DMS153 (cell line): Measurements from ENCODE around the gene CNPY2.
"Not testable (repeated sequence)": the region's sequence is repeated elsewhere in the genome, so short reads cannot be mapped to it uniquely, and the experiment has no call there.

Experiments
- DNase-seq: peaks from one replicate; lab custom pipeline; 2025; lab: John Stamatoyannopoulos, UW

Gene CNPY2

DNA sequence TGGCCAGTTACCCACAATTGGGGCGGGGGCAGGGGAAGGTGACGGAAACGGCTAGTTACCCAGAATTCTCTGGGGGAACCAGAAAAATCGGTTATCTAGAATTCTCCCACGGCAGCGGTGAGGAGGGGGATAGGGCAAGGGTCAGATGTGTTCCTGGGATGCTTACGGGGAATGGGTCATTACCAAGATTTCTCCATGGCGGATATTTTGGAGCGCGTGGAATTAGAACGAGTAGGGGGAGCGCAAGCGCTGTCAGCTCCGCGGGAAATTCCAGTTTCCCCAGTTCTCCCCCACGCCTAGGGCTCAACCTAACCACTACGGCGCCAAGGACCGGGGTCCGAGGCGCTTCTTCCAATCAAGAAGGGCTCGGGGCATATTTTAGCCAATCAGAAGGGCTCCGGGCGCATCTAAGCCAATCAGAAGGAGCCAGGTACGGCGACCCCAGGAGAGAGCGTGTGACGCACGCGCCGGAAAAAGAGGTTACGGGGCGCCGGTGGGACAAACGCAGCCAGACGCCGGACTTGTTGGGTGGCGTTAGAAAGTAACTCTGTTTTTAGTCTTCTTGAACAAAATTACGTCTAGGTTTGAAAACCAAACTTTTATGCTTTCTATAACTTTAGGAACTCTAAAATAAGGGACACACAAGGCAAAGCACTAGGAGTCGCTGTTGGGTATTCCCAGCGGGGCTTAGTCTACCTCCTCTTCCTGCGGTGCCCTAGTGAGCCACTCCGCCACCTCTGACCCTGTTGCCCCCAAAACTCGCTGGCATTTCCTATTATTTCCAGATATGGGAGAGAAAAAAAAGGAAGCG, 18.1 kb upstream of the CNPY2 start, which contains the start of gene PAN2:
Gene PAN2, minus strand, starts transcription at position 322 of the 811 bp plus-strand sequence. CDS start 906 bp downstream, outside the sequence.
- peak; percentile 96 for DNase-seq

DNA sequence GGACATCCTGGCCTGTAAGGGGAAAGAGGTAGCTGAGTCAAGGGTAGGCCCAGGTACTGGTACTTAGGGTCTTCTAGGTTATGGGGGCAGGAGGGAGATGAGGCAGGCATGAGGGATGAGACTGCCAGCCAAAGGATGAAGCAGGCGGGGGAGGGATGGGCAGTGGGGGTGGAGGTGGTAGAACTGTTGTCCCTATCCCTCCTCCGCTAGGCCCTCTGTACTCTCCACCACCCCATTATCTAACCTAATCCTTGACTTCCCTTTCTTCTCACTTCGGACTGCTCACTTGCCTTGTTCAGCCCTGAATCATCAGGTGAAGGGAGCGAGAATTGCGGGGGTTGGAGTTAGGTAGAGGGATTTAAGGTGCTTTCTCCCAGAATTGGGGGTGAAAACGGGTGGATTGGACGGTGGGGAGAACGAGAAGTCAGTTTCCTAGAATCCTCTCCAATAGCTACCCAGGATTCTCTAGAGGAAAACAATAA, 17.4 kb upstream of the CNPY2 start:
- DNase-seq, result no peak

DNA sequence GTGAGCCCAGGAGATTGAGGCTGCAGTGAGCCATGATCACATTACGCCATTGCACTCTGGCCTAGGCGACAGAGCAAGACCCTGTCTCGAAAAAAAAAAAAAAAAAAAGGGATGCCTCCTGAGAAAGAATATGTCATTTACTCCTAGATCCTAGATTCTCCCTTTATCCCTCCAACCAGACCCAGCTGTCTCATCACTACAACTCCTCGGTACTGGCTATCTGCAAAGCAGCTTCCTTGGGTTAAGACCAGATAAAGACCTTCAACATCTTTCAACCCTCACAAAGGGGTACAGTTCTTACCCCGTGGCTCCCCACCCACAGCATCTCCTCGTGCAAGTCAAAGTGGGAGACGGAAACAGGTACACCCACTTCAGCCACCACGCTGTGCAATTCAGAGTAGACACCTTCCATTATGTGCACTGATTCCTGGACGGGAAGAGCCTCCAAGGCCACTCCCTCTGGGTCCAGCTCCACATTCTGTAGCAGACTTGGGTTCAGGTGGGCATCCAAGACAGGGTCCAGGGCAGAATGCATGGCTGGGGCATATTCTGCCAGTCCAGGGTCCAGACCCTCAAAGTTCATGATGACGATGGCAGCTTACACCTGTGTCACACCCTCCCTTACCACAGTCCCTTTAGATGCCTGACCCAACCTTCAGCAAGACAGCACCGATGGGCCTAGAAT, 16.9 kb upstream of the CNPY2 start:
- DNase-seq, result no peak

DNA sequence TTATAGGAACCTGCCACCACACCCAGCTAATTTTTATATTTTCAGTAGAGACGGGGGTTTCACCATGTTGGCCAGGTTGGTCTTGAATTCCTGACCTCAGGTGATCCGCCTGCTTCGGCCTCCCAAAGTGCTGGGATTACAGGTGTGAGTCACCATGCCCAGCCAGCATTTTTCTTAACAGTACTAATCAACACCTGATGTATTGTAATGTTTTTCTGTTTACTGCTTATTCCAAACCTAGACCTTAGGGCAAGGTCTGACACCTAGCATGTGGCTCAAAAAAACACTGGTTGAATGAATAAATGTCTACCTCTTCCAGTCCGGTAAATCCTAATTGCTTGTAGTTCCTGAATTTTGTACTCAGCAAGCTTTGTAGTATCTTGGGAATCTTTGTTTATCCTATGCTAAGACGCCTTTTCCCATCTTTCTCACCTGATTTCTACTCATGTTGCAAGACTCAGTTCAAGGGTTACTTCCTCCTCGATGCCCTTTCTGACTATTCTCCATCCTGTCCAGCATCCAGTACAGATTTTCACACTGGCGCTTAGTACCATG, 15.2 kb upstream of the CNPY2 start:
- DNase-seq, result no peak

DNA sequence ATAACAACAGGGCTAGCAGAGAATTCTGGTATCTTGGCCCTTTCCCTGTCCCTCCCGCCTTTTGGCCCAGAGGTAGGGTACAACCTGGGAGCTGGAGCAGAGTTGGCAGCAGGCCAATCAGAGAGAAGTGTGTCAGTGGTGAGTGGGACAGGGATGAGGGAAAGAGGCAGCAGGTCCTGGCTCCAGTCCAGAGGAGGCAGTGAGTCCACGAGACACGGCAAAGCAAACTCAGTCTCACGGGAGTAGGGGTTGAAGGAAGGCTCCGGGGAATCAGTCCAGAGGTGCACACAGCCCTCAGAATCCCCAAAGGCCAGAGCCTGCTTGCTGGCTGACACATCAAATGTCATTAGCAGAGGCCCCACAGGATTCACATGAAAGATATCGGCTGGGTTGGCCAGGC, 10.7 kb upstream of the CNPY2 start:
- DNase-seq, result no peak

DNA sequence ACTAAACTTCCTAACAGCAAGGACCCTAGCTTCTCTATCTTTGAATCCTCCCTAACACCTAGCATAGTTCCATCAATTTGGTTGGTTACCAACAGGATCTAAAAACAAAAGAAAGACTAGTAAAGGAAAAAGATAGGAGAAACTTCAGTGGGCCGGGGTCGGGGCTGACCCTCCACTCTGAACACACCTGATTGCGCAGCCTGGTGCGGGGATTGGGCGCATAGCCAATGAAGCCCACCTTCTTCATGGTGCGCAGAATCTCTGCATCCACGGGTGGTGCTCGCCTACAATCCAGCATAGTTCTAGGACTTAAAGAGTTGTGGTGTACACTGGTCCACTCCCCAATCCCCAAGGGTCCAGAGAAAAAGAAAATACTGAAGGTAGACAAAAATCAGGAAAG, 10.3 kb upstream of the CNPY2 start:
- DNase-seq, result no peak

DNA sequence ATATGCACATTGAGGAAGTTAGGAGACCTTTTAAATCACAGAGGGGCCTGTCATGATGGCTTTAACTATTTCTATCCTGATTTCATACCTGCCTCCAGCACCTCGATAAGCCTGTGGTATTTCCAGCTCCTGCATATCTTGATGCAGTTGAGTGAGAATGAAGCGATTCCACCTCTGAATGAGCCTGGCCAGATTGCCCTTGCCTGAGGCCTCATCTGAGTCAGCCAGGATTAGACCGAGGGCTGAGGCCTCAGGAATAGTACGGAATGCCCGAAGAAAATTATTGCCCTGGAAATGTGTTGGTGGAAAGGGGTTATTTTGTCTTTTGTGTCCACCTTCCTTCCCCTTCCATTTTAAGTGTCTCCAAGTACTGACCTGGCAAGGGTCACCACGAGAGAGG, 8.4 kb upstream of the CNPY2 start:
- DNase-seq, result no peak

DNA sequence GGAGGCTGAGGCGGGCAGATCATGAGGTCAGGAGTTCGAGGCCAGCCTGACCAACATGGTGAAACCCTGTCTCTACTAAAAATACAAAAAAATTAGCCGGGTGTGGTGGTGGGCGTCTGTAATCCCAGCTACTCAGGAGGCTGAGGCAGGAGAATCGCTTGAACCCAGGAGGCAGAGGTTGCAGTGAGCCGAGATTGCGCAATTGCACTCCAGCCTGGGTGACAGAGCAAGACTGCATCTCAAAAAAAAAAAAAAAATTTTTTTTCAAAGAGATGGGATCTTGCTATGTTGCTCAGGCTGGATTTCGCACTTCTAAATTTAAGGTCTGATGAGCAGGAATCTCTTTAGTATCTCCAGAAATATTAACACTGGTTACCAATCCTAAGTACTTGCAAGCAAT, 5.8 kb upstream of the CNPY2 start:
- DNase-seq, result not testable (repeated sequence)

DNA sequence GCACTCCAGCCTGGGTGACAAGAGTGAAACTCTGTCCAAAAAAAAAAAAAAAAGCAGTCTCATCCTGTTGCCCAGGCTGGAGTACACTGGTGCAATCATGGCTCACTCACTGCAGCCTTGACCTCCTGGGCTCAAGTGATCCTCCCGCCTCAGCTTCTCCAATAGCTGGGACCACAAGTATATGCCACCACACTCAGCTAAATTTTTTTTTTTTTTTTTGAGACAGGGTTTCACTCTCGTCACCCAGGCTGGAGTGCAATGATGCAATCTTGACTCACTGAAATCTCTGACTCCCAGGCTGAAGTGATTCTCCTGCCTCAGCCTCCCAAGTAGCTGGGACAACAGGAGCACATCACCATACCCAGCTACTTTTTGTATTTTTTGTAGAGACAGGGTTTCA, 5.2 kb upstream of the CNPY2 start:
- DNase-seq, result no peak

DNA sequence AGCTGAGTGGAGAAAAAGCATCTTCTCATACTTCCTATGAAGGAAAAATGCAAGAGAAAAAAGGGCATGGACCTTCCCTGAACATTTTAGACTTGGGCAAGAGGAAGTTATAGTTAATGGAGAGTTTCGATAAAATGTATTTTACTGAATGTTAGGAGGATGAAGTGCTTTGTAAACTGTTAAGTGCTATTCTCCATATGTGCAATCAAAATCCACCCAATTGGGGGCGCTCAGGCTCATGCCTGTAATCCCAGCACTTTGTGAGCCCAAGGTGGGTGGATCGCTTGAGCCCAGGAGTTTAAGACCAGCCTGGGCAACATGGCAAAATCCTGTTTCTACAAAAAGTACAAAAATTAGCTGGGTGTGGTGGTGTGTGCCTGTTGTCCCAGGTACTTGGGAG, 1.9 kb upstream of the CNPY2 start:
- DNase-seq, result no peak

DNA sequence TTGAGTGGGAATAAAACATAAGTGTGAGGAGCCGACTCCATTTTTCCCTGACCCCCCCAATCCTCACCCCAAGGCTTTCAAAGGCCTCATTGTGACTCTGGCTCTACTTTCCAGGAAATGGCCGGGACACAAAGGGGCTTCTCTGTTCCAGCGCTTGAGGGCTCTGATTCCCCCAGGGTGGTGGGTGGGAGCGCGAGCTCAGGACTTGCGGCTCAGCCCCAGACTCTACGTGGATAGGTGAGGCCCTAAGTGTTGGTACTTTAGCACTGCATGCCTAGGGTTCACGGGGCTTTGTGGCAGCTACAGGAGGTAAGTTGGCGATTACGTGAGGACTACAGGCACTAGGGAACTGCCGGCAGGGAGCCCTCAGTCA, 553 bp downstream of the CNPY2 start:
- DNase-seq, result no peak

DNA sequence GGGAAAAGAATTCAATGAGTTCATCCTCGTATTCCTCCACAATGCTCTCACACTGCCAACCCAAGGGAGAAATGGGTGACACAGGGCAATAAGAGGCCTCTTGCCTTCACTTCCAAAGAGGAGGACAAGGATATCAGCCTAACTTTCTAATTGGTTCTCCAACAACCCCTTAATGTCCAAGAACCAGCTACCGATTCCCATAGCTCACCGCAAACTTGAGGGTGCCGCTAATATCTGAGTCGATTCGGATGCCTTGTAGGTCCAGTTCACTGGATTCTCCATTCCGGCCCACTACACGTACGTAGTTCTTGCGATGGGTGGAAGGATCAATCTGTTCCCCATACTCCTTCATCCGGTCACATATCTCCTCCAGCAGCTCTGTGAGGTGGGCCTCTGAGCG, 4.8 kb downstream of the CNPY2 start:
- no peak for DNase-seq

DNA sequence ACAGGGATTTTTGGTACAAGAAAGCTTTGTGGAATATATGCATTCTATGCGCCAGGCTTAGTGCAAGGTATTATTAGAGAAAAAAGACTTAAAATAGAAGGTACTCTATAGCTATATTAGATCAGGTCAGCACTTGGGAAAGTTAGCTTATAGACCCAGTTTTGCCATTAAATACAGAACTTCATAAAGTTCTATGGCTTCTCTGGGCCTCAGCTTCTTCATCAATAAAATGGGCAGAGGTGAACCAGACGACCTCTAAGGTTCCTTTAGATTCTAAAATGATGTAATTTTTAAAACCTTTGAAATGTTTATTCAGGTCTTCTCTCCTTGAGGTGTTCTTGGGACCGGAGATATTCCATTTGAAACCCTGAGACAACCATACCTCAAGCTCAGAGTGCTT, 7.1 kb downstream of the CNPY2 start:
- no peak for DNase-seq

DNA sequence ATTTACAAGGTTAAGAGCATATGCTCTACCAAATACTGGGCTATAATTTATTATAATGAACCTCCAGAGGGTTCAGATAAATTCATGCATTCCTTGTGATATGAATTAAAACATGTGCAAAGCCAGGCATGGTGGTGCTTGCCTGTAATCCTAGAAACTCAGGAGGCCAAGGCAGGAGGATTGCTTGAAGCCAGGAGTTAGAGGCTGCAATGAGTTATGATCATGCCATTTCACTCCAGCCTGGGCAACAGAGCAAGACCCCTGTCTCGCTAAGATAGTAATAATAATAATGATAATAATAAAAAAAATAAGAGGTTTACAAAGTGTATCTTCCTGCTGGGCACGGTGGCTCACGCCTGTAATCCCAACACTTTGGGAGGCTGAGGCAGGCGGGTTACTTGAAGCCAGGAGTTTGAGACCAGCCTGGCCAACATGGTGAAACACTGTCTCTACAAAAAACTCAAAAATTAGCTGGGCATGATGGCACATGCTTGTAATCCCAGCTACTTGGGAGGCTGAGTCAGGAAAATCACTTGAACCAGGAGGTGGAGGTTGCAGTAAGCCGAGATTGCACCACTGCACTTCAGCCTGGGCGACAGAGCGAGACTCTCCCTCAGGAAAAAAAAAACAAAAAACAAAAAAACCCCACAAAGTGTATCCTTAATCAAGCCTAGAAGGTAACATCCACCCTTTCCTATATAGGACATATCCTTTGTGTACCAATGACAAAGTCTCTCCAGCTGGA, 8.4 kb downstream of the CNPY2 start:
- DNase-seq, result no peak

DNA sequence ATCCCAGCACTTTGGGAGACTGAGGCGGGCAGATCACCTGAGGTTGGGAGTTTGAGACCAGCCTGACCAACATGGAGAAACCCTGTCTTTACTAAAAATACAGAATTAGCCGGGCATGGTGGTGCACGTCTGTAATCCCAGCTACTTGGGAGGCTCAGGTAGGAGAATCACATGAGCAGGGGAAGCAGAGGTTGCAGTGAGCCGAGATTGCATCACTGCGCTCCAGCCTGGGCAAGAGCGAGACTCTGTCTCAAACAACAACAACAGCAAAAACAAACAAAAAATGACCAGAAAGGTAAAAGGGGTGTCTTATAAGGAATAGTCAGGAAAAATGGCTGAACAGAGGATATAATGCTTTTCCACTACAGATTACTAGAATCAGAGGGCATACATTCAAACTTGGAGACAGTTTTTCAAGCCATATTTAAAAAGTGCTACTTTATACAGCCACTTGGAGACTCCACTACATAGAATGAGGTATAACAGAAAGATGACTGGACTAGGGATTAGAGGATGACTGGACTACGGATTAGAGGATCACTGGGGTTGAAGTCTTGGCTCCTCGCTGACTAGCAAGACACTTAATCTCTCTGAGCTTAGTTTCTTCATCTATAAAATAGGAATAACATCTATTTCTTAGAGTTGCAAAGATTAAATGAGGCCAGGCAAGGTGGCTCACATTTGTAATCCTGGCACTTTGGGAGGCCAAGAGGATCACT, 10.8 kb downstream of the CNPY2 start:
- no peak for DNase-seq

DNA sequence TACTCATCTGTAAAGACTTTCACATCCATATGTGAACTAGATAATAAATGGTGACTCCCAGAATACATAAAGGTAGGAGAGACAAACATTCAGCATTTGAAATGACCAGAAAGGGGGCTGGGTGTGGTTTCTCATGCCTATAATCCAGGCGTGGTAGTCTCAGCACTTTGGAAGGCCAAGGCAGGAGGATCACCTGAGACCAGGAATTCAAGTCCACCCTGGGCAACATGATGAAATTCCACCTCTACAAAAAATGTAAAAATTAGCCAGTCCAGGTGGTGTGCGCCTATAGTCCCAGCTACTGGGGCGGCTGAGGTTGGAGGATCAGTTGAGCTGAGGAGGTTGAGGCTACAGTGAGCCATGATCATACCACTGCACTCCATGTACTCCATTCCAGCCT, 11.5 kb downstream of the CNPY2 start:
- DNase-seq, result no peak

DNA sequence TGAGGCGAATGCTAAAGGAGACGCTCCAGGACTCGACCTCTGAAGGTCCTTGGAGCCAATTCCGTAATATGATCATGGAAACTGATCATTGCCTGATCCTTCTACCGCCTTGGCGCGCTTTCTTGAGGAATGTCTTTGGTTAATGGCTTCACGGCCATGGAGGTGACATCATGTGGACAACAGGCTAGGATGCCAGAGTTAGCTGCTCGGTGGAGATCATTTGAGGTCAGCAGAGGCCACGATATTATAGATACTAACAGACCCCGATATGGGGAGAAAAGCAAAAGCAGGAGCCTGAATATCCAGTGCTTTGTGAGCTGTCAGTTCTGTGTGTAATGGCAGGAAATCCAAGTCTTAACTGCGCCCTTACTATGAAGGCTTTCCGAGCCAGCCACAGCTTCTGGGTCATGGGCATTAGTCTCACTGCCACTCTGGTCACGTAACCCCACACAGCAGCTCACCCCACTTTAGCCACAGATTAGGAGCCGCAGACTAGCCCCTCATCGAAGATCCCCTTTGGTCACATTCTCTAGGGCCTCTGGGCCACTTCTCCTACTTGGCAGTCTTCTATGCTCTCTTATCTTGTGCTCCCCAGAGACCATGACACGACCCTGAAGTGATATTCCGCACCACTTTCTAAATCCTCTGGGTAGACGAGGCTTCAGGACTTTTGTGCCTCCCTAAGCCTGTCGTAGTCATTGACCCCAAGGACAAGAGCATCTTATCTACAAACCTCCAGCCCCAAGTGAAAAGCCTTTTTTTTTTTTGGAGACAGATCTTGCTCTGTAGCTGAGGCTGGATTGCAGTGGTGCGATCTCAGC, 14.9 kb downstream of the CNPY2 start:
- no peak for DNase-seq

DNA sequence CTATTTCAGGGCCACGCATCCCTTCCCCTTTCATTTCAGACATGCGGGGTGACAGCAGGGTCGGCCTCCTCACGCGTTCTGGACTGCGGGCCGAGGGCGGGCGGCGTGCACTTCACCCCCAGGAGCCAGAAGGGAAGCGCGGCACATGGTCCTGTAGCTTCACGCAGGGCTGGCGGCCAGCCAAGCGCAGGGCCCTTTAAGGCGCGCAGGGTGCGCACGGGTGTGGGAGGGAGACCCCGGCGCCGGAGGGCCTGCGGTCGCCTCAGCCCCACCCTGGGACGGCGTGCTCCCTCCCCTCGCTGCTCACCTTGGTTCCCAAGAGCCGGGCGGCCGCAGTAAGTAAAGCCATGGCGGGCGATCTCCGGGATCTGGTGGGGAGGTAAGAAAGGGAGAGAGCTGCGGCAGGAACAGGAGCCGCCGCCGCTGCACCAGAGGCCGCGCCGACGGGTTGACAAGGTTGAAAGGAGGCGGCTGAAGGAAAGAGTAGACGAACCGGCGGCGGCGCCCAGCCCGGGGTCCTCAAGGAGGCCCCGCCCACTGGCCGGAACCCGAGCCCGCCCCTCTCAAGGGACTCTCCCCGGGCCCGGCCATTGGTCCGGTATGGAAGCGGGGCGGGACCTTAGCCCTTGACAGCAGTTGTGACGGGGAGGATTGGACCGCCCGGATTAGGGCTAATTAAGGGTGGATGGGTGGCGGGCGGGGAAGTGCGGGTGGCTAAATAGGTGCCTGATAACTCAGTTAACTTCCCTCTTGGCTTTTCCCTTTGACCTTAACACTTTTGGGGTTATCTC, 15.7 kb downstream of the CNPY2 start, which contains the start of gene CS:
Gene CS, minus strand, starts transcription at position 478 of the 791 bp plus-strand sequence. Its CDS starts 129 bp downstream, at position 349.
- DNase-seq, result peak; percentile 98

DNA sequence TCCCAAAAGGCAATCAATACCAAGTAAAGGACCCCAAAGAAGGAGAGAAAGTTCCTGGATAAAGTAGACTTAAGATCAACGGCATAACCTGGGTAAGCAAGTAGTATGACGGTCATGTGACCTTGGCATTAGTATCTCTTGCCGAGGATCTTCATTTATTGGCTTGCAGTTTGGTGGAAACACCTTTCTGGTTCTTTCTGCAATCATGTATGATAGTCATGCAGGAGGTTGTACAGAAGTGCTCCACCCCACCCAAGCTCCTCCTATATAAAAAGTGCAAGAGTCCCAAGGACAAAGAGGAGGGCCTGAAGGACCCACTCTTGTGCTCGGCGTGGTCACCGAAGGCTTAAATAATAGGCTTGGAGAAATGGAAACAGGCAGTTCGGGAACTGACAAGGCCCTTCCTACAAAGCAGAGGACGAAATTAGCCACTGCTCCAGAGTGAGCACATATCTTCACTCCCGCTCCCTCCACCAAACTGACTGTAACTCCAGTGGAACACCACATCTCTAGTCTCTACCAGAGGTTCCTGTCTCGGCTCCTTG, 16.4 kb downstream of the CNPY2 start:
- no peak for DNase-seq

DNA sequence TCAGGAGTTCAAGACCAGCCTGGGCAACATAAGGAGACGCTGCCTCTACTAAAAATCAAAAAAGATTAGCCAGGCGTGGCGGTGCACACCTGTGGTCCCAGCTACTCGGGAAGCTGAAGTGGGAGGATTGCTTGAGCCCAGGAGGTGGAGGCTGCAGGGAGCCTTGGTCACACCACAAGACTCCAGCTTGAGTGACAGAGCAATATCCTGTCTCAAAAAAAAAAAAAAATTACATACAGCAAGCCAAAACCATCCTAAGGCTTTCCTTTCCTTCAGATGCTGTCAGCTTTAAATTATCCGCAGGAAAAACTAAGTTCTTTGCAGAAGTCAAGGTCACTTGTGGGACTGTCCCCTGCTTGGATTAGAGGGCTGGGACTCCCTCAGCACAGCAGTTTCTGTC, 17.0 kb downstream of the CNPY2 start:
- no peak for DNase-seq
